HG02938 (cell line): ENCODE measurements around the gene SLC39A11.
"Not testable (repeated sequence)": the region's sequence is repeated elsewhere in the genome, so short reads cannot be mapped to it uniquely, and the experiment has no call there.

Experiments used
- ATAC-seq: cut with Tn5 transposase; IDR thresholded peaks from one replicate; pipeline ENCODE4 v1.9.1; 2021; ENCODE audit warnings: mild to moderate bottlenecking, moderate library complexity; ENCODE audit not compliant: unreplicated experiment

Gene SLC39A11

DNA sequence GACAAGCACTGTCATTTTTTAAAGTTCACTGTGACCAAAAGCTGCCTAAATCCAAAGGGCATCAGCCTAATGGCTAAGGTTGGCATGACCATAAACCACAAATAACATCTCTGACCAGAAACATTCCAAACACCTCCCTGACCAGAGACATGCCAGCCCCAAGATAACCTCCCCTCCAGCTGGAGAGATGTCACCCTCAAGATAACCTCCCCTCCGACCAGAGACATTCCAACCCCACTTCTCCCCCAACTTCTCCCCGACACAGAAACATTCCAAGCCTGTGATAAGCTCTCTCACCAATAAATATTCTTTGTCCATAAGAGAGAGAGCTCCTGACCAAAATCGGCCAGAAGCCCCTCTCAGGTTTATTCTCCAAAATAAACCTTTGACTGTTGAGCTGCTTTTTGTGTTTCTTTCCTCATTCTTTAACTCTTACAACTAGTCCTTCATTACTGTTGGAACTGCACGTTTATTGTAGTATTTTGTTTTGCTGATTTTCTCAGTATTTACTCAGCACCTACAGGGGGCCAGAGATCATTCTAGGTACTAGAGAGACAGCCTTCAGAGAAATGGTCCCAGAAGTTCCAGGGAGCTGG is 325.6 kb downstream of the SLC39A11 start:
- ATAC-seq = no peak

DNA sequence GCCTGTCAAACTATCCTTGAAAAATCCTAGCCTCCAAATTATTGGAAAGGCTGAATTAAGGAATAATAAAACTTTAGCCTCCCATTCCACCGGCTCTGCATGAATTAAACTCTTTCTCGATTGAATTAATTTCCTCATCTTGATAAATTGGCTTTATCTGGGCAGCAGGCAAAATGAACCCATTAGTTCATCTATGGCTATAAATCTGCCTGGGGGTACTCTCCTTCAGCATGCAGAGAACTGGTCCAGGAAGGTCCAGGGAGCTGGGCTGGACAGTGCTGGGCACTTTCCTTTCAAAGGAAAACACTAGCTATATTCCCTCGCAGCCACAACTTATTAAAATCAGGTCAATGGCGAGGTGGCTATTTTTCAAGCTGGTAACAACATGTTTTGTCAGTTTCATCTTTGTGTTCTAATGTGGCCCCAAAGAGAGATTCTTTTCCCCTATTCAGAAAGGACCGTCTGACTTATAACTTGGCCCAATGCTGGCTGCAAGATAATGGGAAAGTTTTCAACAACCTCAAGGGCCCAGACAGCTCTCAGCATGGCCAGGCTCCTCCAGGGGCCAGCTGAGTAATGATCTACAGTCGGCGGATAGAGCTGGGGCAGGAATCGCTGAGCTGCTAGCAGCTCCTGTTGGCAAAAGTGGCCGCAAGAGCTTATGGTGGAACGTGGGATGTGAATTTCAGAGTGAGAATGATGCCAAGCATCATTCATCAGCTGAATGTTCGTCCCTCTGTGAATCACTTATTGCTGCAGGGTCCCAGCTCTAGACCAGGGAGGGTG is 326.9 kb downstream of the SLC39A11 start:
- no peak for ATAC-seq

DNA sequence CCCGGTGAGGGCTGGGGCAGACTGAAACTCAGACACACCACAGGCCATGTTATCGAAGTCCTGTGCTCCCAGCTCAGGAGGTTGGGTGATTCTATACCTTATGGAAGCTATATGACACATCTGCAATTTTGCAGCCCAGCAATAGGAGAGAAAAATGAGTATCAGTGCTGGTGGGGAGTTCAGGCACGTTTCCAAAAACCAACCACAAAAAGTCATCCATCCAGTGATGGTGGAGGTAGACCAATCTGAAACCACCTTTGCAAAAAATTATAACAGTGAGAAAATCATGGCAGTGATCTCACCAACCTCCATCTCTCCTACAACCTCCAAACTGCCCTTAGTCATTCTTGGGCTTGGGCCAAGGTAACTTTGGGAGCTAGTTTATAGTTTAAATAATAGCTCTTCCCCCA is 327.9 kb downstream of the SLC39A11 start:
- ATAC-seq = no peak

DNA sequence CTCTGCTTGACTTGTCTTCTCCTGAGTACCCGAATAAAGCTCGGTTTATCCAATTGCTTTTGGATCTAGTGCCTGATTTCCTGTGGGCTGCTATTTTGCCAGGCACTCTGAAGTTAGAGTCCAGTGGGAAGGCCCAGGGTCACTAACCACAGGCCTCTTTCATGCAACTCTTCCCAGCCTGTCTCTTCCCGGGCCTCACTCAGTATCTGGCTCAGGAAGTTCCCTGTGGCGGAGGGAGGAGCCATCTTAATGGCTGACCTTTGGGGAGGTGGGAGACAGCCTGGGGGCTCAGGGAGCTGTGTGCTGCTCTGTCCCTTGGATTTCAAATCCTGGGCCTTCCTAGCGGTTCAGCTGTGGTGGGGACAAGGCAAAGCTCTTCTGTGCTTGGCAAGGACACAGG is 328.5 kb downstream of the SLC39A11 start:
- no peak for ATAC-seq

DNA sequence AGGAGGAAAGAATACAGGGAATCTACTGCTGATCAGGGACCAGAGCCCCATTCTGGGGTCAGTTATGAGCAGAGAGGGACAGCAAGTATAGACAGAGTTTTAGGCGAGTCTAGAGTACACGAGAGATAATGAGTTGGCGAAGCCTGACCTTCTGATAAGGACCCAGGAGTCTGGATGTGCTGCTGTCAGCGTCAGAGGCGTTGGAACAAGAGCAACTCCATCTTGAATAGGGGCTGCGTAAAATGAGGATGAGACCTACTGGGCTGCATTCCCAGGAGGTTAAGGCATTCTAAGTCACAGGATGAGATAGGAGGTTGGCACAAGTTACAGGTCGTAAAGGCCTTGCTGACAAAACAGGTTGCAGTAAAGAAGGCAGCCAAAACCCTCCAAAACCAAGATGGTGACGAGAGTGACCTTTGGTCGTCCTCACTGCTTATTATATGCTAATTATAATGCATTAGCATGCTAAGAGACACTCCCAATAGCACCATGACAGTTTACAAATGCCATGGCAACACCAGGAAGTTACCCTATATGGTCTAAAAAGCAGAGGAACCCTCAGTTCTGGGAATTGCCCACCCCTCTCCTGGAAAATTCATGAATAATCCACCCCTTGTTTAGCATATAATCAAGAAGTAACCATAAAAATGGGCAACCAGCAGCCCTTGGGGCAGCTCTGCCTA is 330.5 kb downstream of the SLC39A11 start:
- ATAC-seq = not testable (repeated sequence)

DNA sequence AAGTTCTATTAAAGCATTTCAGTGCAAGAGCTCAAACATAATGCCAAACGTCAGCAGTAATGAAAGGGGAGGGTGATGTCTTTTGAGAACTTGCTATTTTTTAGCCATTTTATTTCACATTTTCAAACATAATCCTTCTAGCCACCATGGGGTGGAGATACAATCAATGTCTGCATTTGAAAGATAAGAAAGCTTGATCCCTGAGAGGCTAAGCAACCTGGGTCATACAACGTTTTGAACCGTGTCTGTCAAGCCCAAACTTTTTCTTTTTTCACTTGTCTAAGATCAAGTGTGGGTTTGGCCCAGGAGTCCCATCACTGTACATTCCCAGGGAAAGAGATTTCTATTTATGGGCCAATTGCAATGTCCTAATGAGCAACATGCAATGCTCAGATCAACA is 331.1 kb downstream of the SLC39A11 start:
- ATAC-seq = no peak

DNA sequence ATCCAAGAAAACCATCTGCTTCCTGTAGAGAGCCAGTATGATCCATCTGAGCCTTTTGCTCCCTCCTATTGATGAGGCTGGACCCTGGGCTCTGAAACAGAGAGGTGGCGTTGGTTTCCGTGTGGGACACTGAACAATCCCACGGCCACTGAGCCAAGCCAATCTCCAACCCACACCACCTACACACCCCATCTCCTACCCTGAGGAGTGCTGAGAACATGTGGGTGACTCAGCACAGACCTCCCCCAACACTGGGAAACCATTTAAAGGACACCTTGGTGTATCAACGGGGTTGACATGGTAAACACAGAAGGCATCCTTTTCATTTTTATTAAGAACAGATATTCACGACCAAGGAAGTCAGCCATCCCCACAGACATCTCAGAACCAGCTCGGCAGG is 332.1 kb downstream of the SLC39A11 start:
- no peak for ATAC-seq

DNA sequence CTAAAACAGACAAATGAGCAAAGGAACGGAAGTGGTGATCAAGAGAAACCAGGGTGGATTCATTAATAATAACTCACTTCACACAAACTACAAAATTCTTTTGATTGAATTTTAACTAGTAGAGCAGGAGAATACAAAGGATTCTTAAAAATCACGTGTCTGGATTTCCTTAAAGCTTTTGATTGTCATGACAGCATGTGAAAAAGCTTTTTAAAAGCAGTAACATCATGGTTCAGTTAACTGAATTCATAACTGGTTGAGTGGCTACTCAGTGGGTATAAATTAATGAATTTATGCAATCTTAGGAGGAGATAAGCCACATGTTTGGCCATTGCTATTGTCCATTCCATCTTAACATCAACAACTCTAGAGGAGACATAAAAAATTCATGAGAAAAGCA is 333.2 kb downstream of the SLC39A11 start:
- ATAC-seq = no peak

DNA sequence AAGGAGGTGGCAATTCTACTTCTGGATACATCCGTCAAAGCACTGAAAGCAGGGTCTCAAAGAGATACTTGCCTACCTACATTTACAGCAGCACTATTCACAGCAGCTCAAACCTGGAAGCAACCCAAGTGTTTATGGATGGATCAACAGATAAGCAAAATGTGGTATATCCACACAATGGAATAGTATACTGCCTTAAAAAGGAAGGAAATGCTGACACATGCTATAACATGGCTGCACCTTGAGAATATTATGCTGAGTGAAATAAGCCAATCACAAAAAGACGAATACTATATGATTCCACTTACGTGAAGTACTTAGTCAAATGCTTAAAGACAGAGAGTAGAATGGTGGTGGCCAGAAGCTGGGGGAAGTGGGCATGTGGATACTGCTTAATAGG is 336.2 kb downstream of the SLC39A11 start:
- ATAC-seq = no peak

DNA sequence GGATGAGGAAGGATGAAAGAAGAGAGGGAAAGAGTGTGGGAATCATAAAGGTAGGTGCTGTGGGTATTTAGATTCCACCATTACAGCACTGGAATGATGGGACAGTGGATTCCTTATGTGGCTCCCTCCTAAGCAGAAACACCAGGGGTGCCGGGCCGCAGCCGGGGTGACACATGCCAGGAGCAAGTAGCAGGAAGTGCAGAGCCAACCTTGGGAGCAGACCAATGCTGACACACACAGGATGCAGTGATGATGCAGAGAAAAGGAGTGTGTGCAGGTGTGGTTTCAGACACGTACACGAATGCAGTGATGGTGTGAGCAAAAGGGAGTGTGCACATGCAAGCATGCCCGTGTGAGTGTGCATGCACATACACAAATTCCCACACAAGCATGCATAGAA is 338.0 kb downstream of the SLC39A11 start:
- no peak for ATAC-seq

DNA sequence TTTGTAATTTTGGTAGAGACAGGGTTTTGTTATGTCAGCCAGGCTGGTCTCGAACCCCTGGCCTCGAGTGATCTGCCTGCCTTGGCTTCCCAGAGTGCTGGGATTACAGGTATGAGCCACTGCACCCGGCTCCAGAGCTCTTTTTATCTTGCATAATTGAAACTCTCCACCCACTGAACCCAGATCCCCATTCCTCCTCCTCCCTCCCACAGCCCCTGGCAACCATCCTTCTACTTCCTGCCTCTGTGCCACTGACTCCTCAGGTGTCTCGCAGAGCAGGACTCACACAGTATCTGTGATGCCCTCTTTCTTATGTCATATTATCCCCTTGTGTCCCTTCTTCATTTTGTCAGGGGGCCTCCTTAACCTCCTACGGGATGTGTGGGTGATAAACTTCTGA is 340.7 kb downstream of the SLC39A11 start:
- no peak for ATAC-seq

DNA sequence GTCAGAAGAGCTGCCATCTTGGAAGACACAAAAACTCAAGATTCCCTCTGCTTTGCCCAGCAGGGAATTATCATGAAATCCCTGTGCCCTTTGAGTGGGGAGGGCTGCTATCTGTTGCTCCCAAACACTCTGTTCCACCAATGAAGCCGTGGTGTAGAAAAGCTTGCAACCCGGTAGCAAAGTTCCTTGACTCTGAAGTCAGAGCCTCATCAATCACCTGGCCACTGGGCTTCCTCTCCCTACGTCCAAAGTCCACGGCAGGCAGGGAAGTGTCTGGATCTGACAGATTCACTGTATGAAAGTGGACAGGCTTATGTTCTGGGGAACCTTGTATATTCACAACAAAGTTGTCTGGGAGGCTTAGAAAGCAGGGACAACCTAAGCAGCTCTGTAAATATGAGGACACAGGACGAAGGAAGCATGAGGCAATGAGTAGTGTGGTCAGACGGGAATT is 343.3 kb downstream of the SLC39A11 start:
- no peak for ATAC-seq

DNA sequence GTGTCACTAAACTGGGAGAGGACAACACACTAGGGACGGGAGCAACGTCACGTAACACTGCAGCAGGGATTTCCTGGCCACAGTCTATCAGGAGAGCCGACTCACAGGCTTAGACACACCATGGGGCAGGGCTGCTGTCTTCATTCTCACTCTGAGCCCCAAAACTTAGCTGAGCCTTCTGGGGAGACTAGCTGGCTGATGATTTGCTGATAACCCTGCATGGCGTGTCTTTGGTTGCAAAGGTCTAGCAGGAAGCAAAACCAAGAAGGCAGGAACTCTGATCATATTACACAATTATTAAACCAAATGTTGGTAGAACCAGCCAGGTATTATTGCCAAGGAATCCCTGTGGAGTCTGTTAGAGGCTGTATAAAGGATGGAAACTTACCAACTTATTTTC is 345.0 kb downstream of the SLC39A11 start:
- no peak for ATAC-seq

DNA sequence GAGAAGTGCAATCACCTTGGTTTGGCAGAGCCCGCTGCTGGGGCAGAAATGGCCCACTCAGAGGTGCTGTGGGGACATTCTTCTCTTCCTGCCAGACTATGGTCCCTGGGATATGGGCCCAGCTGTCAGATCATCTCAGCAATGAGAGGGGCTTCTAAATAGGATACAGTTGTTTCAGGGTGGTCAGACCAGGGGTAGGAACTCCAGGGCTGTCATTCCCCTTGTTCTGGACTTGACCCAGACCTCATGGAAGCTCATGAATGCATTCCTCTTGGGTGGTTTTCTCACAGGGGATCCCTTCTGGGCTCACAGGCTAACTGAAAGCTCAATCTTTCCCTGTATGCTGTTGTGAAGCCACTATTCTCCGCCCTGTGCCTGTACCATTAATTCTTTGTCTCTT is 347.2 kb downstream of the SLC39A11 start:
- ATAC-seq = no peak

DNA sequence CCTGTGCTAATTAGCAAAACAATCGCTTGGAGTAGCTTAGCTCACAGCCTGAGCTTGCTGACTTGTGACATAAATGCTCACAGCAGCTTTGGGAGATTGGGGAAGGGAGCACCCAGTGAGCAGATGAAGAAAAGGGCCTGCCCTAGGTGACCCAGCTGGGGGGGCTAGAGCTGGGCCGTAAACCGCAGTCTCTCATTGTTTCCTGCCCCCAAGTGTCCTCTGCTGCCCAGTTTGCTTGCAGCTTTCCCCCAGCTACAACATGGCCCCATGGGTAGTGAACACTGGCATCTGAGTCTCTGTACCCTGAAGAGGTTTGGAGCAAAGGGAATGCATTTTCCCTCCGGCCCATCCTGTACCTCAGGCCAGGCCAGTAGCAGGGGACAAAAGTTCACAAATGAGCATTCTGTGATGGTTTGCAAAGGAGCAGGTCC is 349.4 kb downstream of the SLC39A11 start:
- ATAC-seq = no peak

DNA sequence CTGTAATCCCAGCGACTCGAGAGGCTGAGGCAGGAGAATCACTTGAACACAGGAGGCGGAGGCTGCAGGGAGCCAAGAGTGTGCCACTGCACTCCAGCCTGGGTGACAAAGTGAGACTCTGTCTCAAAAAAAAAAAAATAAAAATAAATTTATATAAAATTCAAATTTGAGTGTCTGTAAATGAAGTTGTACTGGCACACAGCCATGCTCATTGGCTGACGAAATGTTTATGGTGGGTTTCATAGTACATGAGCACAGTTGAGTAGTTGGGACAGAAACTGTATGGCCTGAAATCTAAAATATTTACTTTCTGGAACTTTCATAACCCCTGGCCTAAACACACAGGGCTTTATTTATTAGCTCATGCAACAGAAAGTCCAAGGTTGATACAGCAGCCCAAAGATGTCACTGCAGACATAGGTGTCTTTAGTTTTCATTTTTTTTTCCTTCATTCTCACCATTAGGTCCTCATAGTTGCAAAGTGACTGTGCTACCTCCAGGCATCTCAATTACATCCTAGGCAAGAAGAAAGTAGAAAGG is 355.3 kb downstream of the SLC39A11 start:
- no peak for ATAC-seq

DNA sequence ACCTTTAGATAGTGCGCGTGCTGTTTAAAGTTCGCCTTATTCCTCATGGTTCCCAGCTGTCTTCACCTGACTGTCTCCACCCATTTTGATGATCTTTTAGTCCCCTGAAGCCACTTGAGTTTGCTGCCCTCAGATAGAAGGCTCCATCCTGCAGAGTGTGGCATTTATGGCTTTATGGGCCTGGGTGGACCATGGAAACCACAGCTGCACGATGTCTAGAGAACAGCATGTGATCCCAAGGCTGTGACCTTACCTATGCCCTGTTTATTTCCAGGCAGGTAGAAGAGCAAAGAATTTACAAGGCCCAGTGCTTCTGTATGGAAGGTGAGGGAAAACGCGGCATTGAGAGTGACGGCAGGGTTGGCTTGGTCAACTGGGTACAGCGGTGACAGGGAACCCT is 356.9 kb downstream of the SLC39A11 start:
- no peak for ATAC-seq

DNA sequence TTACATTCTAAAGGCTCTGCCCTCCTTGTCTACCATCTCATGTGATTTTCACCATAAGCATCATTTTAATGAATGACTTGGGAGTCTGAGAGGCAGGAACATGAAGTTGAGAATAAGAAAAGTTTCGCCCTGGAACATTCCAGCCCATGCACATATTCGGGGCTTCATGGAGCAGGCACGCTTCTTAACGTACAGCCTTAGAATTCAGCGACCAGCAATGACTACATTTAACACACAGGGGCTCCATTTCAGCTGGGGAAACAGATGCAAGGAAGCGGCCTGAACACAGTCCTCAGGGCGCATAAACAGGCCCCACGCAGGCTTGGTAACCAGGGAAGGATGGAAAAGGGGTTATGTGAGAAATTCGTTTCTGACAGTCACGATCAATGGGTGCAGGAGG is 357.4 kb downstream of the SLC39A11 start:
- ATAC-seq = no peak

DNA sequence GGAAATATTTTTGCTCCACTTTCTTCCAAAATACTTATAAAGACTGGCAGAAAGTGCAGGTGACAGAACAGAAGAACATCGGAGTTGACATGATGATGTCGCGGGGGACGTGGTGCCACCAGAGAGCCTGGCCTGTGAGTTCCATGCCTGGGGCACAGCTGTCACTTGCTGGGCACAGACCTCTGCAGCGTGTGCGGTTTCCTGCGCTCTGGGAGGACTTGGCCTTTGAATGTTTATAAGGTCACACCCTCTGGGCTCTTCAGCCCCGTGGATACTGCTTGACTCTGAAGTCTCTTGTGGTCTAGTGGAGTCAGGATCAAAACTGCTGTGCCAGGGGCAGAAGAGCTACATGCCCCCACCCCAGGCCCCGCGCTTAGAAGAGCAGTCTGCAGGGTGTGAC is 357.9 kb downstream of the SLC39A11 start:
- no peak for ATAC-seq

DNA sequence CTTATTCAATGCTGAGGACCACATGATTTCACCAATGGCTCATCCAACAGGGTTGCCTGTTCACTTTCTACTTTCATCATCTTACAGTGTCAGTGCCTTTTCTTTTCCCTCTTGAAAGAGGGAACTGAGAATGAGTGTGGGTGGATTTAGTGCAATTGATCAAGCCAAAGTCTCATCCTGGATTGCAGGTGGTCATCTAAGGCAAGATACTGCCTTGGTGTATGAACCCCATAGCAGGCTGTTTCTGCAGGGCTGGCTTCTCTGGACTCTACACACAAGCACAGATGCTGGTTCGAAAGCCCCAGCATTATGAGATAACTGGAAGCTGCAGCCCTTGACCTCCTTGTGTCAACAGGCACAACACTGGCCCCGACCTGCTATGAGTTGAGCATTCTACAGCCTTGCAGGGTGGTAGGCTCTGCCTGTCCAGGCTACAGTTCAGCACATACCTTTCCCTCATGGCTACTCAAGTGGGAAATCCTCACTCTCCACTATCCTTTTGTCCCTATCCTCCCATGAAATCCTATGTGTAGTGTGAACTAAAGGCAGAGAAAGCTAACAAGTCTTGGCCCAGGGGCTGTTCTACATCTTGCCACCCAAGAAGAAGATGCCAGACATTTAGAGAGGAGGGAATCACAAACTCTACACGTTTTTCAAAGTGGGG is 358.7 kb downstream of the SLC39A11 start:
- ATAC-seq = peak; percentile 65

DNA sequence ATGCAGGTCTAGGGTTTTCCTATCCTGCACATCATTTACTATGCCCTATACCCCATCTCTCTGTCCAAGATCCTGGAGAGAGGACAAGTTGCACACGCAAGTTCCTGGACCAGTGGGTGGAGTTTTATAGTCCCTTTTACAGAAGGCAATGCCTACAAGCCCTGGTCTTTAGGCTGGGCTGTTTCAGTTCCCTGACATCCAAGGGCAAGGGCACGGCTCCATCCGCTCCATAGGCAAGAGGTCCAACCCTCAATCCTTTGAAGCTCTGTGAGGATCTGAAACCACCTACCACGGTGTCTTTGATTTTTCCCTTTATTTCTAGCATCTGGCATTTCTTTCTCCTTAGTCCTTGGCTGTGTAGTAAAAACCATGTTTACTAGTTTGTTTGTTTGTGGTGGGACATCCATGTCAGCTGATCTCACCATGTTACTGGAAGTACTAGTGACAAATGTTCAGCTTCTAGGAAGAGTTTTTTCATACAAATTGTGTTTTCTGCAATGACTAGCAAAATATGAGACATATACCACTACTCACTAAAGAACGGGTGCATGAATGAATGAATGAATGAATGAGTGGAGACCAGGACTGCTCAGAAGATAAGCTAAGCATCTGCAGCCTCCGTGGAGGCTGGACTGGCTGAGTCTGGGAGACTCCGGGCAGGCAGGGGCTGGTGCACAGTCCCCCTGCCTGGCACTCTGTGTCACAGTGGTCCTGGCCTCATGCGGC is 359.4 kb downstream of the SLC39A11 start:
- no peak for ATAC-seq
